ENCODE results near the gene CCT2.
A peak's percentile ranks its signal among the peaks of the same experiment; 100 is the strongest.

The CCT2 gene

DNA sequence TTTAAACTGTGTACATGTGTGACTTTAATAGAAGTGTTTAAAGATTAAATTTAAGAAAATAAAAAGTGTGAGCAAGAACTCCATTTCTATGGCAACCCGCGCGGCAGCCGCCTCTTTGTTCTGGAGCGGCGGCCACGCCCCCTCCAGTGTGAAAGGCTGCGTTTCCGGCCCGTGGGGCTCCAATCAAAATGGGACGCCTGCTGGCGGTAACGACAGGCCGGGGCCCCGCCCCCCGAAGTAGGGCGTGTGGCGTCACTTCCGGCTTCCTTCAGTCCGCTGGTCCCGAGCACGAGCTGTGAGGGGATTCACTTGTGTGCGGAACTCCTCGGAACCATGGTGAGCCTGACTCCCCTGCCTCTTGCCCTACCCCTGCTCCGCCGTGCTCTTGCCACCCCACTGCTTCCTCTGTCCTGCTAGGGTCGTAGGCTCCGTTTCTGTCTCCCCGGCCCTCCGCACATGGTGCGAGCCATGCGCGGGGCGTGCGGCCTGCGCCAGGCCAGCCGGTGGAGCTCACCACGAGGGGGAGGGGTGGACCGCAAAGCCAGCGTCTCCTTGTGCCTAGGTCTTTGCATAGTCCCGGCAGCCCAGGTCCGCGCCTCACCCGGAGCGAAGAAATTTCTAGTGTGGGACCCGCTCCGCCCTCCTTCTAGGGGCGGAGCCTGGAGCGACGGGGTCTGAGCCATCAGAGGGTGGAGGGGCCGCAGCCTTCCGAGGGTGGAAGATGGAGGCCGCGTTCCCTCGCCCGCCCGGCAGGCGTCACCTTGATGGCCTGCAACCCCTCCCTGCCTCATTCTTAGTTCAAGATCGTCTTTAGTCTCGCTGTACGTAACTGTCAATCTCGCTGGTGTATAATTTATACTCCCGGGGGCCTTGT lies at the start of gene CCT2:
TSS of gene CCT2 (plus strand) at position 271 of the 874 bp plus-strand sequence. CDS start at position 334, 63 bp downstream.
- peak; percentile 86 for DNase-seq (ENCODE audit: low read depth, low spot score)

DNA sequence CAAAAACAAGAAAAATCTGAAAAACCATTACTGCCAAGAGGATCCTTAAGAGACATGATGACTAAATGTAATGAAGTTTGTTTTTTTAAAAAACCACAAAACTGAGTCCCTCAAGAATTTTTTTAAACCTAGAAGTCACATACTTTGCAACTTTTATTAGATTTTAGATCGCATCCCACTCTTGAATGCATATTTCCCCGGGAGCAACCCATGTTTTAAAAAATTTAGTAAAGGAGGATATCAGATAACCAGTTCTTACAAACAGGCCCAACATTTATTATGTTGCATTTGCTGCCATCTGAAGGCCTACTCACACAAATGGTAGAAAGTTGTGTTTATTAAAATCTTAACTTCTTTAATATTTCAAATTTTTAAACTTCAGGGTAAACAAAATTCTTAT lies 44.3 kb upstream of the CCT2 start:
- no peak for DNase-seq (ENCODE audit: low read depth, low spot score)

DNA sequence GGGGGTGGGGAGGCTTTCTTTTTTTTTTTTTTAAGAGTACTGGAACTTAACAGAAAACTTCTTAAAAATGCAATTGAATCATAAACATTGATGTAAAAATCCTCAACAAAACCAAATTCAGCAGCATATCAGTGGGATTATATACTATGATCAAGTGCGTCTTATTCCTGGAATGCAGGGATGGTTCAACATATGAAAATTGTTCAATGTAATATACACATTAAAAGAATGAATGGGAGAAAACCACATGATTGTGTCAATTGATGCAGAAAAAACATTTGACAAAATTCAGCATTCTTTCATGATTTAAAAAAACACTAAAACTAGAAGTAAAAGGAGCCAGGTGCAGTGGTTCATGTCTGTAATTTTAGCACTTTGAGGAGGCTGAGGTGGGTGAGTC lies 41.2 kb upstream of the CCT2 start:
- DNase-seq (ENCODE audit: low read depth, low spot score): no peak

DNA sequence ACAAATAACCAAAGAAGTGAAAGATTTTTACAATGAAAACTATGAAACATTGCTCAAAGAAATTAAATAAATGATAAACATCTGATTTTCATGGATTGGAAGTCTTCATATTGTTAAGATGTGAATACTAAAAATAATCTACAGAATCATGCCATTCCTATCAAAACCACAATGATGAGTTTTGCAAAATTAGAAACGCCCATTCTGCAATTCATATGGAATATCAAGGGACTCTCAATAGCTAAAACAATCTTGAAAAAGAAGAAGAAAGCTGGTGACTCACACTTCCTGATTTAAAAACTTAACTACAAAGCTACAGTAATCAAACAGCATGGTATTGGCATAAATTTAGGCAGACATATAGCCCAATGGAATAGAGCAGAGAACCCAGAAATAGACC lies 40.2 kb upstream of the CCT2 start:
- no peak for DNase-seq (ENCODE audit: low read depth, low spot score)

DNA sequence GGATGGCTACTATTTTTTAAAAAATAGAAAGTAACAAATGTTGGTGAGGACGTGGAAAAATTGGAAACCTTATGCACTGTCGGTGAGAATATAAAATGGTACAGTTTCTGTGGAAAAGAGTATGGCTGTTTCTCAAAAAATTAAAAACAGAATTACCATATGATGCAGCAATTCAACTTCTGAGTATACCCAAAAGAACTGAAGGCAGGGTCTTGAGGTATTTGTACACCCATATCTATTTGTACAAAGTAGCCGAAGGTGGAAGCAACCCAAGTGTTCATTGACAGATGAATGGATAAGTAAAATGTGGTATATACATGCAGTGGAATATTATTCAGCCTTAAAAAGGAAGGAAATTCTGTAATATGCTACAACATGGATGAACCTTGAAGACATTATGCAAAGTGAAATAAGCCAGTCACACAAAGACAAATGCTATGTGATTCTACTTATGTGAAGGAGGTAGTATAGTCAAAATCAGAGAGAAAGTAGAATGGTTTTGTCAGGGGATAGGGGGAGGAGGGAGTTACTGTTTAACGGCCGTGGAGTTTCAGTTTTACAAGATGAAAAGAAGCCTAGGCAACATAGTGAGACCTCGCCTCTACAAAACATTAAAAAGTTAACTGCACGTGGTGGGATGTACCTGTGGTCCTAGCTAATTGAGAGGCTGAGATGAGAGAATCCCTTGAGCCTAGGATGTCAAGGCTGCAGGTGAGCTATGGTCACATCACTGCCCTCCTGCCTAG lies 38.4 kb upstream of the CCT2 start:
- DNase-seq (ENCODE audit: low read depth, low spot score): no peak

DNA sequence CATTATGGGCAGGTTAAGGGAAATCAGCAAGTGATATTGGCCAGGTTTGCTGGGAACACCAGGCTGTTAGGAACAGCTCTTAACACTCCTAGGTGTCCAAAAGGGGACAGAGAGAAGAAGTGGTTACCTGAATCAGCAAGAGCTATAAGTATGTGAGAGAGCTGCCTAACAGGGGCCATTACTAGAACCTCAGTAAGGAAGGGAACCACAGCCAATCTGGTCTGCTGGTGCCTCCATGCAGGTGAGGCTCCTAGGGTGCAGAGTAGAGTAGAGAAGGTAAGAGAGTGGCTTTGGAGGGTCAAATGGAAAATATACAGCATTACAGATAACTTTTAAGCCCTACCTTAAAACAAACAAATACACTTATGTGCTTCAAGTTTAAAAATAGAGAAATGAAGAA lies 36.6 kb upstream of the CCT2 start:
- no peak for DNase-seq (ENCODE audit: low read depth, low spot score)

DNA sequence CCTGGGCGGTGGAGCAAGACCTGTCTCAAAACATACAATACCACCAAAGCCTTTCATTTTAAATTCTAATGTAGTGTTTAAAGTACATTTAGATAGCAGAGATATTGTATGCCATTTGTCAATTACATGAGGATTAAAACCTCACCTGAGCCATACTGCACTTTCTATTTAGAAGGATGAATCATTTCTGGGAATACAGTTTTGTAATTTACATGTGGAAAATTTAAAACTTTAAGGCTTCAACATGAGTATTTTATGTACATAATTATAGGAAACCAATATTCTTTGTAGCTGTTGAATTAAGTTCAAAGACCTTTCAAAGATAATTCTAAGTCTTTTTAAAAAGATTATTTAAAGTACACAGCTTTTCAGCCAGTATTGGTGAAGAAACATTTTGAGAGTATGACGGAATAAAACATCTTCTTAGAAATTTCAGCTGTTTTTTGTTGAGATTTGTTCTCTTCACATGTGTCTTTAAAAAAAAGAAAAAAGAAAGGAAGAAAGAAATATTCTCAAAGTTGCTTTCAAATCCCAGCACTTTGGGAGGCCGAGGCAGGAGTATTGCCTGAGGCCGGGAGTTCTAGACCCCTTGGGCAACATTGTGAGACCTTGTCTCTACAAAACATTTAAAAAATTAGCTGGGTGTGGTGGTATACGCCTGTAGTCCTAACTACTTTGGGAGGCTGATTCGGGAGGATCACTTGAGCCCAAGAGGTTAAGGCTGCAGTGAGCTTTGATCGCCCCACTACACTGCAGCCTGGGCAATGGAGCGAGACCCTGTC lies 34.5 kb upstream of the CCT2 start:
- DNase-seq (ENCODE audit: low read depth, low spot score): no peak

DNA sequence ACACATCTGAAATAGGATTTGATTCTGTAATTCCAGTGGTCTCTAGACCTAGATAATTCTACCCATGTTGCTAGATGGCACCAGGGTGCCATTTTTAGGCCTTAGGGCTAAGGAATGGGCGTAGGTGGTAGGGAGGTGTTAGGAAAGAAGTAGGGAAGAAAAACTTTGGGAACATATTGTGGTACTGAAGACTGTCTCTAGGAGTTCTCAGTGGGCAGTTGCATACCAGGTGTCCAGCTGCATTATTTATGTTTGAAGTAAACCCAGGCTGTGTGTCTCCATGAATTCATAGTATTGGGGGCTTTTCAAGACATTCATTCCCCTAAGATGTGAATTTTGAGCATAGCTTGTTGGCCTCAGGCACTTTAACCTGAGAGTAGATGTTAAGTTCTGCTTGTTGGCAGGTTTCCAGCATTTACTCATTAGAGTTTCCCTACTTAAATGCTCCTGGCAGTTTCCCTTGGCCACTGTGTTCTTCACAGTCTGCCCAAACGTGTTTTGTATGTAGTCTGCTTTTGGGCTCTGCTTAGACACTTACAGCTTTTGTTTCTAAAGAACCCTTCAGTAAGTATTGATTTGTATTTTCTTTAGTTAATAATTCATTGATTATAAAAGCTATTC lies 31.5 kb upstream of the CCT2 start:
- DNase-seq (ENCODE audit: low read depth, low spot score): no peak

DNA sequence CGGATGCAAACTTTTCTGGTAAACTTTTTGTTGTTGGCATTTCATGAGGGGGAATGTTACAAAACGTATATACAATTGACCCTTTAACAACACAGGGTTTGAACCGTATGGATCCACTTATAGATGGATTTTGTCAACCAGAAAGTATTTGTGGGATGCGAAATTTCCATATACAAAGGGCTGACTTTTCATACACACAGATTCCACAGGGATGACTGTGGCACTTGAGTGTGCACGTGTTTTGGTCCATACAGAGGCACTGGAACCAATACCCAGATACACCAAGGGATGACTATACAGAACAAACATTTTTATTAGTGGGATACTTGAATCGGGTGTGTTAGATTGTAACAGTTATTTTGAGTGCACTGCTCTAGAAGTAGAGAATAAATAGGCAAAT lies 29.8 kb upstream of the CCT2 start:
- no peak for DNase-seq (ENCODE audit: low read depth, low spot score)

DNA sequence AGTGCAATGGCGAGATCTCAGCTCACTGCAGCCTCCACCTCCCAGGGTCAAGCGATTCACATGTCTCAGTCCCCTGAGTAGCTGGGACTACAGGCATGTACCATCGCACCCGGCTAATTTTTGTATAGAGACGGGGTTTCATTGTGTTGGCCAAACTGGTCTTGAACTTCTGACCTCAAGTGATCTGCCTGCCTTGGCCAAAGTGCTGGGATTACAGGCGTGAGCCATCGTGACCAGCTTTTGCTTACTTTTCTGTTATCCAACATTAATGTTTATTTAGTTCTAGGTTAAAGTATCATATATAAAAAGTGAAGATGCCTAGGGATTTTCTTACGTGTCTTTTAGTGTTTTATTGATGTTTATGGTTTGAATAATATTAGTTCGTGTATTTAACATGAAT lies 28.9 kb upstream of the CCT2 start:
- DNase-seq (ENCODE audit: low read depth, low spot score): no peak

DNA sequence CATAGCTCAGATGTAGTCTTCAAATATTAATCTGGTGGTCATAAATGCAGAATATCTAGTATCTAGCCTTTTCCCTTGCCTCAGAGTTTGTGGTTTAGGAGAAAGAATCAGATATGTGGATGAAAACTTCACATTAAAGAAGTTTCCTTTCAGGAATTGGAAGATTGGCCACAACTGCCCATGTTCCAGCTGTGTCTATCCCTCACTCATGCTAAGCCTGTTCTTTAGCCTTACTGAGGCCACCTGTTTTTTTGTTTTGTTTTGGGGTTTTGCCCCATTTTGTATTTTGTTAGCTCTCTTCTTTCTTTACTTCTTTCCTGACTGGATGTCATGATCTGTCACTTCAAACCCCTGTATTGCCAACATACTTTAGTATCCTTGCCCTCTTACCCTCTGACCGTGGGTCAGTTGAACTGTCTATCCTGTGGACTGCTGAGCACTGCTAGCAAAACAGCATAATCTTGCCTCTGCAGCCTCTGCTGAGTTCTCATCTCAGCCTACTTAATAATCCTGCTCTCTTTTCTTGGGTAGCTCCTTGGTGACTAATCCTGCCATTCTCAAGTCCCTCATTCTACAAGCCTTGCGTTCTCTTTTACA lies 22.0 kb upstream of the CCT2 start:
- DNase-seq (ENCODE audit: low read depth, low spot score): no peak

DNA sequence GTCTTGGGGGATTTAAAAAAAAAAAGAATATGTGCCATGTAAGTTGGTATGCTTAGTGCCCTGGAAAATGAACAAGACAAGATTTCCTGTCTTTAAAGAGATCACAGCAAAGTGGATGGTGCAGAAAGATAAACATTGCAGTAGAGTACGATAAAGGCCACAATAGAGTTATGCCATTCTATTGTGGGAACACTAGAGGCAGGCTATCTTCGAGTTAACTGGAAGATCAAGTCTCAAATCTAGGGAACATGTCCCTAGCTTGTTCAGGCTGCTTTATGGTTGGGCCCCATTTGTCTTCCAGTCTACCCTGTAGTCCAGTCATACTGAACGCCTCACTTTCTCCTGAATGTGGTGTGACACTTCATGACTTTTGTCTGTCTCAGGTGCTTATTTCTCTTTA lies 18.7 kb upstream of the CCT2 start:
- DNase-seq (ENCODE audit: low read depth, low spot score): no peak

DNA sequence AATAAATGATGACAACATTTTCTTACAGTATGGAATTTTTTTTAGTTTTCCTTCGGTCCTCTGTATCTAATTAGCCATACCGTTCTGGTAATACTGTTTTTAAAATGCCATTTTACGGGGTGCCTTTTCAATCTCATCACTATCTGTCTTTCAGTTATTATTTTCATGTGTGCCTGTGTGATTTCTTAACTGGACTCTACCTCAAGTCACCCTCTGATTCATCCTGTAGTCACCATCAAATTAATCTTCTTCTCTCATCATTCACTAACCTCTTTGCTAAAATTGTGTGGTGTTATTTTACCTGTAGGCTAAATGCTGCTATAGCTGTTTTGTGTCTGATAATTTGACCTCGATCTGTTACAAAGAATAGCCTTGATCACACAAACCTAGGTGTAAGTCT lies 16.0 kb upstream of the CCT2 start:
- no peak for DNase-seq (ENCODE audit: low read depth, low spot score)

DNA sequence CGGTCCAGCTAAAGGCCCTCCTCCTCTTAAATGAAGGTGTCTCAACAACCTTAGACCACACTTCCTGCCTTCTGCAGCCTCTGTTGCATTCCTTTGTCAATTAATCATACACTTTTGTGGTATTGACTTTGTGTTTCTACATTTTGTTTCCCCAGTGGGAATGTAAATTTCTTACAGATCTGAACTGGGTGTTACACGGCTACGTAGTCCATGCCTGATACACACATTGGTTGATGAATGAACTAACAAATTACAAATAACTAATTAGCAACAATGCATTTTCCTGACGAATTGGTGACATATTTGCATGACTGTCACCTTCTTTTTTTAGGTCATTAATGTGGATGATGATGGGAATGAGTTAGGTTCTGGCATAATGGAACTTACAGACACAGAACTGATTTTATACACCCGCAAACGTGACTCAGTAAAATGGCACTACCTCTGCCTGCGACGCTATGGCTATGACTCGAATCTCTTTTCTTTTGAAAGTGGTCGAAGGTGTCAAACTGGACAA lies 15.2 kb upstream of the CCT2 start:
- no peak for DNase-seq (ENCODE audit: low read depth, low spot score)

DNA sequence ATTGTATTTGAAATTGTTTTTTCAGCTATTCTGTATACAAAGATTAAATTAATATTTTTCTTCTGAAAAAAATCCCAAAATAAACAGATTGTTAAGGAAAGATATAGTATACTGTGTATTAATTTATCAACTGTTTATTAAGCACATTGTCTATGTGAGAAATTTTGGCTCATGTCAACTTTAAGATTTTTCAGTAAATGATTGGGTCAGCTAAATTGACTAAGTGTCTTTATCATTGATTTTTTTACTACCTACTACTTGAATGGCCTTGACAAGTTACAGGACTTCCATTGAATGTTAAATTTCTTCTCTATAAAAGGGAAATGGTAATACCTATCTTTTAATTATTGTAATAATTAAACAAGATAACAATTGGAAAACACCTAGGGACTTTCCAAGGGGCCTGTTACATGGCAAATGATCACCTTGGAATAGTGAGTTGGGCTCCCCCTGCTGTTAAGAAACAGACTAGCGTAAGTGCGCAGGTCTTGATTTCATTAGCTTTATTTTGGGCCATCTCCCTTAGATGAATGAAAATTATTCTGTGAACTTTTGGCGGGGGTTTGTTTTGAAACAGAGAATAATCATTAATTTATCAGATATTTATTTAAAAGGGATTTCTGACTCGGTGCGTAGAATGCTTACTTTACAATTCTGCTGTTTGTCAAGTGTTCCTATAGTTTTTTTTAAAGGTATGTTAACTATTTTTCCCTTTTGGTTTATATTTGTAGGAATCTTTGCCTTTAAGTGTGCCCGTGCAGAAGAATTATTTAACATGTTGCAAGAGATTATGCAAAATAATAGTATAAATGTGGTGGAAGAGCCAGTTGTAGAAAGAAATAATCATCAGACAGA lies 14.5 kb upstream of the CCT2 start:
- no peak for DNase-seq (ENCODE audit: low read depth, low spot score)

DNA sequence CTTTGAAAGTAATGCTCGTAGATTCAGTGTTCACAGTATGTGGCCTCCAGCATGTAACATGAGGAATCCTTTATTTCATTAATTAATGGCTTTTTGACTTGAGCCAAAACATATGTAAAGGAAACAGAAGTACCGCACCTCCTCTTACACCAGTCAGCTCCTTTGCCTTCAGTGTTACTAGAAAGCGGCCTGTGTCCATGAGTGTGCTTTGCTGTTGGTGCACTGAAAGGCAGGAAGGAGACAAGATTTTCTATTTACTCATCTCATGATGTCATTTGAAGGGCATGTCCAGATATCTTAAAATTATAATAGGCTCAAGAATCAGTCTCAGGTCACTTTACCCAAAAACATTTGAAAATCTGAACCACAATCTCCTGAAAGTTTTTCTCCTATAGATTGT lies 9.9 kb upstream of the CCT2 start:
- no peak for DNase-seq (ENCODE audit: low read depth, low spot score)

DNA sequence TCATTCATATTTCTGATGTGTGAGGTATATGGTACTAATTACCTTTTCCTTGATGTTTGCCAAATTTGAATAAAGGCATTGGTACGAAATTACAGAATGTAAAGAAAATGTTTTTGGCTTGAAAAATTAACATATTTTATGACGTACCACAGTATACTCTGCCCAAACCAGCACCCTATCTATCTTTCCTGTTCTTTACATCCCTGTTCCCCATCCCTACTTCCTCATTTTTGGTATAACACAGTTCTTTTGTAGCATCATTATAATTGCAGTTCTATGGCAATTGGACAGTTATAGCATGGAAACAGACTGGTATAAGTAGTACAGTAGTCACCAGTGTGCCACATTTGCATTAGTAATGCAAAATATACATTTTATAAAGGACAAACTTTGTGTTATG lies 7.0 kb upstream of the CCT2 start:
- no peak for DNase-seq (ENCODE audit: low read depth, low spot score)

DNA sequence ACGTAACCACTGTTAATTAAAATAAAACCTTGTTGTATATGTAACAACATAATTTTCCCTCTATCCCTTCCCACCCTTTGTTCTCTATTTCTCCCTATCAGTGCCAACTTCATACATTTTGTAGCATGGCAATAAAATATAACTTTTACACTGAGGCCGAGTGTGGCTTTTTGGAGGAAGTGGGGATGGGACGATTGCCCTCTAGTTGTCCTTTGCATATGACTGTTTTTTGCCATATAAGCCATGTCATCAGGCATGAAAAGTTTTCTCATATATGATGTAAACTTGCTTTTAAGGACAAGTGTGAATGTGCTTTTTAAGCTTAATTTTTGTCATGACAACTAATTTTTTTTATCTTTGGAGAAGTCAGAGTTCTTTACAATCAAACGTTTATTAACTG lies 6.2 kb upstream of the CCT2 start:
- DNase-seq (ENCODE audit: low read depth, low spot score): no peak

DNA sequence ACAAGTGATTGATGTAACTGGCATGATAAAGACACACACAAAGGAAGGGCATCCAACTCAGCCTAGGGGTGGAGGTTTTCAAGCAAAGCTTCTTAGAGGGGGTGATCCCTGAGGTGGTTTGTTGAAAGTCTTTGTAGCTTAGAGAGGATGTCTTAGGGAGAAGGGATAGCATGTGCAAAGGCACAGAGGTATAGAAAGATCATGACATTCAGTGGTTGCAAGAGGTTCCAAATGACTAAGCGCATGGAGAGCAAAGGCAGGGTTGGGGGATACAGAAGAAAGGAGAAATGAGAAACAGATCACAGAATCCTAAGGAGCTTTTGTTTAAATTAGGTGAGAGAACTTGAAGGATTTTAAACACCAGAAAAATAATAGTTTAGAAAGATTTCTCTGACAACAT lies 5.2 kb upstream of the CCT2 start:
- DNase-seq (ENCODE audit: low read depth, low spot score): no peak

DNA sequence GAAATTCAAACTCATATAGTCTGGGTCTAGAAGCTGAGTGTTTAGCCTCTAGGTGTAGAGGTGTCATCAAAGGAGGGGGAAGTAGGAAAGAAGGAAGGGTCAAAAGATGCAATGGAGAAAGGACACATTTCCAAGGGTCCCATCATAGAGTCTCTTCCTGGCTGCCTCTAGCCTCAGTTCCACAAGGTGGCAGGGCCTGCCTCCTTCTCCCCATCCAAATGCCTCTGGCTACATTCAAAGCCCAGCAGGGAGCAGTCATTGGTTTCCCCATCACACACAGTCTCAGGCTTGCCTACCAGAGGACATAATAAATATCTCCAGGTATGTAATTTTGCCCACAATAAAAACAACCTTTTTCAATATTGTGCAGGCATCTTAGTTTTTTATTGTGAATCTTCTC lies 2.1 kb upstream of the CCT2 start:
- DNase-seq (ENCODE audit: low read depth, low spot score): no peak

Measured in brain pericyte (primary cell).